Measurements from ENCODE around the gene DGLUCY.

The DGLUCY gene

DNA sequence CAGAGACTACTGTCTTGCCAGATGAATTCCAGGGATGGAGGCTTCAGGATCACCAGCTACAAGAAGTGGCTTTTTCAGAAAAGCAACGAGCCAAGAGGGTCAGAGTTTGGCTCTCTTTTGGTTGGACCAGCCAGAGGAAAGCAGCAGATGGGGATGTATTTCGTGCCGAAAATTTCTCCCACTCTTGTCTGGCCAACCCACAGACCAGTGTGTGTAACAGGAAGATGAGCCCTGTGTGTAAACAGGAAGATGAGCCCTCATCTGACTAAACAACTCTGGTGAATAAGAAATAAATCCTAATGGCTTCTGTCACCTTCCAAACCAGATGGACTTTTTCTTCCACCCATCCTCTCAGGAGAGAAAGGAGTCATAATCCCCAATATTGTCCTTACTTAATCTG is 117.6 kb downstream of the DGLUCY start:
- TF ChIP-seq, protein P1, sequence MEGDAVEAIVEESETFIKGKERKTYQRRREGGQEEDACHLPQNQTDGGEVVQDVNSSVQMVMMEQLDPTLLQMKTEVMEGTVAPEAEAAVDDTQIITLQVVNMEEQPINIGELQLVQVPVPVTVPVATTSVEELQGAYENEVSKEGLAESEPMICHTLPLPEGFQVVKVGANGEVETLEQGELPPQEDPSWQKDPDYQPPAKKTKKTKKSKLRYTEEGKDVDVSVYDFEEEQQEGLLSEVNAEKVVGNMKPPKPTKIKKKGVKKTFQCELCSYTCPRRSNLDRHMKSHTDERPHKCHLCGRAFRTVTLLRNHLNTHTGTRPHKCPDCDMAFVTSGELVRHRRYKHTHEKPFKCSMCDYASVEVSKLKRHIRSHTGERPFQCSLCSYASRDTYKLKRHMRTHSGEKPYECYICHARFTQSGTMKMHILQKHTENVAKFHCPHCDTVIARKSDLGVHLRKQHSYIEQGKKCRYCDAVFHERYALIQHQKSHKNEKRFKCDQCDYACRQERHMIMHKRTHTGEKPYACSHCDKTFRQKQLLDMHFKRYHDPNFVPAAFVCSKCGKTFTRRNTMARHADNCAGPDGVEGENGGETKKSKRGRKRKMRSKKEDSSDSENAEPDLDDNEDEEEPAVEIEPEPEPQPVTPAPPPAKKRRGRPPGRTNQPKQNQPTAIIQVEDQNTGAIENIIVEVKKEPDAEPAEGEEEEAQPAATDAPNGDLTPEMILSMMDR (IDR thresholded peaks at IDR 0.05; ENCODE audit: low read depth, low read length, missing control alignments) = no peak
- no peak overlapping the region for H3K4me3 ChIP-seq (replicated peaks; ENCODE audit: low read depth, low read length)
- DNase-seq (ENCODE audit: extremely low read depth, low read depth) = no peak

GRCh38 chr14:91232052-91232451 is 118.2 kb downstream of the DGLUCY start:
- H3K4me3 ChIP-seq (replicated peaks; ENCODE audit: low read depth, low read length) = no peak overlapping the region
- TF ChIP-seq, protein P1 (IDR thresholded peaks at IDR 0.05; ENCODE audit: low read depth, low read length, missing control alignments) = no peak
- DNase-seq (ENCODE audit: extremely low read depth, low read depth) = no peak

DNA sequence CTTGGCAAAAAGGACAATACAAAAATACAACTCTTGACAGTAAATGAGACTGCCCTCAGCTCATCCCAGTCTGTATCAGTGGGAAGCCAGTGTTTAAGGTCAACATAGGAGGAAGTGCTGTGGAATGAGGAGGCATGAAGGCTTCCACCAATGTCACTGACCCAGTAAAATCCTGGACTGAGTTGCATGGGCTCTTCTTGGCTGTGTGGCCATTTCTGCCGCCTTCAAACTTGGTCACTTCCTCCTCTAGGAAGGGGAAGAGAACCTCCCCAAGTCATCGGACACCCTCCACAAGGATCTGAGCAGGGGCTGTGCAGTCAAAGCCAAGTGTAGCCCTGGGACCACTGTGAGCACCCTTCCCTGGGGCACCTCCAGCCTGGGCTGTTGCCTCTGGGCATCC is 118.7 kb downstream of the DGLUCY start:
- H3K4me3 ChIP-seq (replicated peaks; ENCODE audit: low read depth, low read length) = no peak overlapping the region
- DNase-seq (ENCODE audit: extremely low read depth, low read depth) = no peak
- TF ChIP-seq, protein P1 (IDR thresholded peaks at IDR 0.05; ENCODE audit: low read depth, low read length, missing control alignments) = no peak

GRCh38 chr14:91233936-91234790 is 120.3 kb downstream of the DGLUCY start:
- no peak for DNase-seq (ENCODE audit: extremely low read depth, low read depth)
- TF ChIP-seq, protein P1 (IDR thresholded peaks at IDR 0.05; ENCODE audit: low read depth, low read length, missing control alignments) = no peak
- no peak overlapping the region for H3K4me3 ChIP-seq (replicated peaks; ENCODE audit: low read depth, low read length)

GRCh38 chr14:91234791-91235114 is 120.9 kb downstream of the DGLUCY start:
- TF ChIP-seq, protein P1 (IDR thresholded peaks at IDR 0.05; ENCODE audit: low read depth, low read length, missing control alignments) = no peak
- no peak overlapping the region for H3K4me3 ChIP-seq (replicated peaks; ENCODE audit: low read depth, low read length)
- no peak for DNase-seq (ENCODE audit: extremely low read depth, low read depth)

DNA sequence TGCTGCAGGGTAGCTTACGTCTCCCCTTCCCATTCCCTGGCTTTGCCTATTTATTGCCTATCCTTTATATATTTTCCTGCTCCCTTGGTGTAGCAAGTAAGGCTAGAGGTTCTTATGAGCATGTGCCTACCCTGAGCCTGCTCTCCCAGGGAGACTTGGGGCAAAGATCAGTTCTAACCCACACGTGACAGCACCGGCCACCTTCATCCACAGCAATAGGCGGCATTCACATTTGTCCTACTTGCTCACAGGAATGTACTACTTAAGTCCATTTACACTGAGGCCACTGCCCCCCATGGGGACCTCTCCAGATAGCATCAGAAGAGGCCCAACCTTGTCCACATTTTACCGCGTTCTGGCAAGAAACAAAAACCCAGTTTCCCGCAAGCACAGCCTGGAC is 122.0 kb downstream of the DGLUCY start:
- TF ChIP-seq, protein P1 (IDR thresholded peaks at IDR 0.05; ENCODE audit: low read depth, low read length, missing control alignments) = no peak
- no peak overlapping the region for H3K4me3 ChIP-seq (replicated peaks; ENCODE audit: low read depth, low read length)
- DNase-seq (ENCODE audit: extremely low read depth, low read depth) = no peak

- H3K4me3 ChIP-seq (replicated peaks; ENCODE audit: low read depth, low read length) = no peak overlapping the region
- DNase-seq (ENCODE audit: extremely low read depth, low read depth) = no peak
- TF ChIP-seq, protein P1 (IDR thresholded peaks at IDR 0.05; ENCODE audit: low read depth, low read length, missing control alignments) = no peak
Measured at GRCh38 chr14:91237219-91237618, 123.3 kb downstream of the DGLUCY start.

Measured in HFF-Myc (cell line).